Tibial nerve (tissue), 4 donors: ENCODE data around the gene GGPS1. TPM values are rescaled to one million over a fixed set of nuclear protein-coding genes. Genes with fewer than 3 reads are reported as not detected.

Experiments used
- DNase-seq, 2 donors: peaks; one replicate each; pipeline ENCODE4 v3.0.0-alpha.2; 2019; ENCODE audit warnings: low spot score in 2 of 2
- H3K27ac ChIP-seq, 4 donors: fragments of 200-600 bp; sonication (generic) in 3 of 4; one replicate each; pipeline ENCODE4 v1.5.1; 2017 to 2019; ENCODE audit warnings: mild to moderate bottlenecking in 1 of 4
- H3K27me3 ChIP-seq, 2 donors: fragments of 200-600 bp; sonication (generic) in 1 of 2; one replicate each; pipeline versions ENCODE4 v1.5.1 to v1.6.0; 2017 to 2019
- H3K36me3 ChIP-seq, 3 donors: fragments of 200-600 bp; sonication (generic); one replicate each; pipeline ENCODE4 v1.5.1; 2018 to 2019
- H3K4me1 ChIP-seq, 4 donors: fragments of 200-600 bp; sonication (generic) in 3 of 4; one replicate each; pipeline ENCODE4 v1.5.1; 2017 to 2019
- H3K4me3 ChIP-seq, 4 donors: fragments of 200-600 bp; sonication (generic) in 3 of 4; one replicate each; pipeline ENCODE4 v1.5.1; 2017 to 2019; ENCODE audit warnings: mild to moderate bottlenecking in 1 of 4, moderate library complexity in 1 of 4
- H3K9me3 ChIP-seq, 4 donors: fragments of 200-600 bp; sonication (generic) in 3 of 4; one replicate each; pipeline ENCODE4 v1.5.1; 2017 to 2019
- CTCF ChIP-seq, 5 experiments: fragments of 200-600 bp in 3 of 5; fragments of 450-650 bp in 2 of 5; sonication (generic) in 3 of 5; IDR thresholded peaks; one replicate each; pipeline ENCODE4 v1.5.1; 2016 to 2019; ENCODE audit warnings: antibody characterized with exemption in 5 of 5, mild to moderate bottlenecking in 3 of 5, moderate library complexity in 2 of 5
- EP300 ChIP-seq, 2 donors: sonication (generic); formaldehyde crosslinking; IDR thresholded peaks; one replicate each; pipeline ENCODE4 v1.6.1; 2017; ENCODE audit warnings: antibody characterized with exemption in 2 of 2, mild to moderate bottlenecking in 1 of 2
- POLR2A ChIP-seq, 2 donors: fragments of 450-650 bp; IDR thresholded peaks; one replicate each; pipeline ENCODE4 v1.6.1; 2017; ENCODE audit warnings: antibody characterized with exemption in 2 of 2, mild to moderate bottlenecking in 2 of 2, moderate library complexity in 2 of 2
- whole genome bisulfite sequencing, 2 donors: methylation state at CpG; one replicate each; pipeline ENCODE4 v1.1.5; 2018; 5-methylcytosine and 5-hydroxymethylcytosine counted together
- total RNA-seq, 4 donors: library from RNA; depleted of rRNA; stranded (reverse); fragments of >200 nt; gene quantifications; one replicate each; pipeline ENCODE4 v1.1.0, GENCODE V29; 2016

Gene GGPS1
- total RNA-seq, 4 donors from 2014 or later: 12.9 to 26.2 (median 15.7) TPM

DNA sequence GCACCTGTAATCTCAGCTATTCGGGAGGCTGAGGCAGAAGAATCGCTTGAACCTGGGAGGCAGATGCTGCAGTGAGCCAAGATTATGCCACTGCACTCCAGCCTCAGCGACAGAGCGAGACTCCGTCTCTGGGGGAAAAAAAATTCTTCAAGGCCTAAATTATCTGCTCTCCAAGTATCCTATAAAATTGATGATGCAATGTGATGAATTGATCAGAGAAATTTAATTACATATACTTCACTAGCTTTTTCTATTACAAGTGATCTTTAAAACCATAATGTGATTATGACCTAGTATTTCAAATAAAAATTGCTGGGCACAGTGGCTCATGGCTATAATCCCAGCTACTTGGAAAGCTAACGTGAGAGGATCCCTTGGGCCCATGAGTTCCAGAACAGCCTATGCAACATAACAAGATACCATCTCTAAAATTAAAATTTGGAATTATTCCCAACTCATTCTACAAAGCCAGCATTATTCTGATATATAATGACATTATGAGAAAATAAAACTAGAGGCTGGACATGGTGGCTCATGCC lies 44.1 kb upstream of the GGPS1 start:
- peaks cover 0 to 53% (median 3%) of the 10 kb centered on the region in 4 donors for H3K4me1 ChIP-seq

GRCh38 chr1:235286667-235287066 lies 41.7 kb upstream of the GGPS1 start:
- peaks cover 0 to 62% (median 0%) of the 10 kb centered on the region in 4 donors for H3K4me1 ChIP-seq
- WGBS, 2 donors: 88 to 93% methylated on average over 1 of the region's 1 CpG
- H3K9me3 ChIP-seq: no peaks in the 10 kb centered on the region
- no peak overlapping the region for H3K27ac ChIP-seq
- TF ChIP-seq POLR2A (IDR thresholded peaks at IDR 0.05) (no peak), CTCF (IDR thresholded peaks at IDR 0.05) (no peak), EP300 (IDR thresholded peaks at IDR 0.05) (no peak)
- H3K36me3 ChIP-seq: no peaks in the 10 kb centered on the region
- DNase-seq: no peak
- no peak overlapping the region for H3K4me3 ChIP-seq
- H3K27me3 ChIP-seq: no peaks in the 10 kb centered on the region

More for the DNA sequence above, 44.1 kb upstream of the GGPS1 start:
- Histone ChIP-seq H3K36me3 (no peaks in the 10 kb centered on the region), H3K27ac (no peak overlapping the region), H3K9me3 (no peaks in the 10 kb centered on the region), H3K27me3 (no peaks in the 10 kb centered on the region), H3K4me3 (no peak overlapping the region)
- WGBS, 2 donors: 84% methylated on average over 6 of the region's 6 CpGs
- DNase-seq: no peak
- TF ChIP-seq CTCF (IDR thresholded peaks at IDR 0.05): no peak
- TF ChIP-seq POLR2A (IDR thresholded peaks at IDR 0.05): no peak
- no peak for TF ChIP-seq EP300 (IDR thresholded peaks at IDR 0.05)

GRCh38 chr1:235287208-235287882 lies 41.0 kb upstream of the GGPS1 start:
- no peaks in the 10 kb centered on the region for H3K27me3 ChIP-seq
- WGBS, 2 donors: 80 to 89% methylated on average over 4 of the region's 4 CpGs
- TF ChIP-seq EP300 (IDR thresholded peaks at IDR 0.05) (no peak), CTCF (IDR thresholded peaks at IDR 0.05) (no peak), POLR2A (IDR thresholded peaks at IDR 0.05) (no peak)
- H3K9me3 ChIP-seq: no peaks in the 10 kb centered on the region
- no peaks in the 10 kb centered on the region for H3K36me3 ChIP-seq
- no peak overlapping the region for H3K4me3 ChIP-seq
- peaks cover 0 to 68% (median 5%) of the 10 kb centered on the region in 4 donors for H3K4me1 ChIP-seq
- no peak for DNase-seq
- H3K27ac ChIP-seq: no peak overlapping the region

DNA sequence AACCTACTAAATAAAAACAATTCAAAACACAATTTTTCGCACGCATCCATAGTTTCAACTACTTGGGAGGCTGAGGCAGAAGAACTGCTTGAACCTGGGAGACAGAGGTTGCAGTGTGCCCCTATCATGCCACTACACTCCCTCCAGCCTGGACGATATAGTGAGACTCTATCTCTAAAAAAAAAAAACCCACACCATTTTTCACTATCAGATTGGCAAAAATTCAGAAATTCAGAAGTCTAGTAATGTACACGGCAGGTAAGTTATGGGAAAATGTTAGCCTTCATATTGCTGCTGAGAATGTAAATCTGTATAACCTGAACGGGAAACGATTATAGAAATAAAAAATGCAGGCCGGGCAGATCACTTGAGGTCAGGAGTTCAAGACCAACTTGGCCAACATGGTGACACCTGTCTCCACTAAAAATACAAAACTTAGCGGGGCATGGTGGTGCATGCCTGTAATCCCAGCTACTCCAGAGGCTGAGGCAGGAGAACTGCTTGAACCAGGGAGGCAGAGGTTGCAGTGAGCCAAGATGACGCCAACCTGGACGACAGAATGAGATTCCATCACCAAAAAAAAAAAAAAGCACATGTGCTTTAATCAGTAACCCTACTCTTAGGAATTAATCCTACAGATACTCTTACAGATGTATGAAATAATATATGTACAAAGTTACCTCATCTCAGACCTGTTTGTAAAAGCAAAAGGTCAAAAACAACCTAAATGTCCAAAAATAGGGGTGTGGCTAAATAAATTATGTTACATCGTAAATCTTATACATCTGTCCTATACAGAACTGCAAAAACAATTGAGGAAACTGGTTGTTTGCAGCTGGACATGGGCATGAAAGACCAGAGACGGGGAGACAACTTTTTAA lies 38.3 kb upstream of the GGPS1 start:
- WGBS, 2 donors: 90 to 91% methylated on average over 12 of the region's 12 CpGs
- no peak for TF ChIP-seq POLR2A (IDR thresholded peaks at IDR 0.05)
- TF ChIP-seq CTCF (IDR thresholded peaks at IDR 0.05): no peak
- no peak for TF ChIP-seq EP300 (IDR thresholded peaks at IDR 0.05)
- peaks cover 0 to 70% (median 6%) of the 10 kb centered on the region in 4 donors for H3K4me1 ChIP-seq

More for the DNA sequence above, 38.3 kb upstream of the GGPS1 start:
- H3K27me3 ChIP-seq: no peaks in the 10 kb centered on the region
- H3K36me3 ChIP-seq: no peaks in the 10 kb centered on the region
- no peak overlapping the region for H3K4me3 ChIP-seq
- DNase-seq: no peak
- H3K9me3 ChIP-seq: no peaks in the 10 kb centered on the region
- H3K27ac ChIP-seq: no peak overlapping the region
